Measurements from ENCODE around the gene GFRA1.

The GFRA1 gene

GRCh38 chr10:116292493-116292892, 19.5 kb upstream of the GFRA1 start:
- TF ChIP-seq CTCF (IDR thresholded peaks at IDR 0.05; ENCODE audit: unreplicated experiment in 3 of 3): no peak

GRCh38 chr10:116289652-116290051, 16.6 kb upstream of the GFRA1 start:
- TF ChIP-seq CTCF (IDR thresholded peaks at IDR 0.05; ENCODE audit: unreplicated experiment in 3 of 3): no peak
- Mint-ChIP-seq H3K27me3 (ENCODE audit: low read depth) (peaks cover 7% of the 10 kb centered on the region), H3K4me1 (no peaks in the 10 kb centered on the region), H3K36me3 (ENCODE audit: low read depth) (no peaks in the 10 kb centered on the region), H3K9me3 (no peaks in the 10 kb centered on the region), H3K27ac (no peak overlapping the region), H3K4me3 (no peak overlapping the region)

More at GRCh38 chr10:116292493-116292892, 19.5 kb upstream of the GFRA1 start:
- Mint-ChIP-seq H3K9me3 (no peaks in the 10 kb centered on the region), H3K27me3 (ENCODE audit: low read depth) (peaks cover 3% of the 10 kb centered on the region), H3K4me3 (no peak overlapping the region), H3K27ac (no peak overlapping the region), H3K4me1 (peaks cover 12% of the 10 kb centered on the region), H3K36me3 (ENCODE audit: low read depth) (no peaks in the 10 kb centered on the region)

- Mint-ChIP-seq H3K36me3 (ENCODE audit: low read depth) (no peaks in the 10 kb centered on the region), H3K4me1 (no peaks in the 10 kb centered on the region), H3K27ac (no peak overlapping the region), H3K27me3 (ENCODE audit: low read depth) (peaks cover 11% of the 10 kb centered on the region), H3K9me3 (no peaks in the 10 kb centered on the region), H3K4me3 (no peak overlapping the region)
- peak; percentile 82 to 90 (median 83) for TF ChIP-seq CTCF (IDR thresholded peaks at IDR 0.05; ENCODE audit: unreplicated experiment in 3 of 3)
Measured at GRCh38 chr10:116287906-116288501, 15.0 kb upstream of the GFRA1 start.

- Mint-ChIP-seq H3K27me3 (ENCODE audit: low read depth) (peaks cover 11% of the 10 kb centered on the region), H3K9me3 (no peaks in the 10 kb centered on the region), H3K4me1 (no peaks in the 10 kb centered on the region), H3K27ac (no peak overlapping the region), H3K36me3 (ENCODE audit: low read depth) (no peaks in the 10 kb centered on the region), H3K4me3 (no peak overlapping the region)
- TF ChIP-seq CTCF (IDR thresholded peaks at IDR 0.05; ENCODE audit: unreplicated experiment in 3 of 3): no peak
Measured at GRCh38 chr10:116286626-116287200, 13.7 kb upstream of the GFRA1 start.

GRCh38 chr10:116281775-116282174, 8.8 kb upstream of the GFRA1 start:
- Mint-ChIP-seq H3K36me3 (ENCODE audit: low read depth) (no peaks in the 10 kb centered on the region), H3K27ac (no peak overlapping the region), H3K27me3 (ENCODE audit: low read depth) (peaks cover 15% of the 10 kb centered on the region), H3K4me3 (no peak overlapping the region), H3K4me1 (no peaks in the 10 kb centered on the region), H3K9me3 (no peaks in the 10 kb centered on the region)
- TF ChIP-seq CTCF (IDR thresholded peaks at IDR 0.05; ENCODE audit: unreplicated experiment in 3 of 3): no peak

GRCh38 chr10:116278846-116279245, 5.8 kb upstream of the GFRA1 start:
- Mint-ChIP-seq H3K36me3 (ENCODE audit: low read depth) (no peaks in the 10 kb centered on the region), H3K27ac (no peak overlapping the region), H3K4me1 (peaks cover 17% of the 10 kb centered on the region), H3K9me3 (no peaks in the 10 kb centered on the region), H3K27me3 (ENCODE audit: low read depth) (peaks cover 22% of the 10 kb centered on the region), H3K4me3 (no peak overlapping the region)
- TF ChIP-seq CTCF (IDR thresholded peaks at IDR 0.05; ENCODE audit: unreplicated experiment in 3 of 3): no peak

All from nephron (organoid).